SK-N-SH (cell line): Measurements from ENCODE around the gene ENTPD7. TPM values are rescaled to one million over a fixed set of nuclear protein-coding genes. Genes with fewer than 3 reads are reported as not detected.

Experiments
- CTCF ChIA-PET: fragments of 300-600, 350-600 bp; formaldehyde crosslinking; extraction: SDS; loops from one replicate; lab custom pipeline; 2021; lab: Yijun Ruan, JAX
- POLR2A ChIA-PET: fragments of 350-600 bp; sonication (Branson Sonifier 250); formaldehyde crosslinking; extraction: SDS; loops from one replicate; lab custom pipeline; 2020; ENCODE audit warnings: antibody characterized with exemption, inconsistent platforms; lab: Yijun Ruan, JAX
- DNase-seq: peaks from one replicate; pipeline ENCODE4 v3.0.0; 2012
- H2AFZ ChIP-seq: fragments of 200-600 bp; sonication (generic); 2 replicates; pipeline ENCODE4 v1.8.1; 2016; ENCODE audit warnings: antibody characterized with exemption, mild to moderate bottlenecking, low read depth
- H3F3A ChIP-seq: fragments of 200-600 bp; sonication (generic); replicated peaks from 2 replicates; pipeline ENCODE3; 2016; ENCODE audit warnings: antibody characterized with exemption, mild to moderate bottlenecking; ENCODE audit not compliant: insufficient read depth
- H3K27ac ChIP-seq, 2 experiments: fragments of 200-500 bp in 1 of 2; fragments of 200-600 bp in 1 of 2; sonication (Bioruptor generic) in 1 of 2; sonication (generic), shearing (Covaris generic) in 1 of 2; 2 replicates each; pipeline versions ENCODE4 v1.5.1 to v1.6.1; 2014 to 2016; ENCODE audit warnings: low read depth in 2 of 2, inconsistent platforms in 1 of 2, low read length in 1 of 2, mild to moderate bottlenecking in 1 of 2, mixed read lengths in 1 of 2
- H3K27me3 ChIP-seq: fragments of 200-600 bp; sonication (generic), shearing (Covaris generic); 2 replicates; pipeline ENCODE4 v1.6.1; 2016; ENCODE audit warnings: mixed run types; ENCODE audit not compliant: insufficient read depth
- H3K36me3 ChIP-seq, 2 experiments: fragments of 200-500 bp in 1 of 2; fragments of 200-600 bp in 1 of 2; sonication (Bioruptor generic) in 1 of 2; sonication (generic) in 1 of 2; replicated peaks in 1 of 2; 2 replicates each; pipeline versions ENCODE3 to v1.5.1; 2014 to 2016; ENCODE audit warnings: low read length in 1 of 2, mild to moderate bottlenecking in 1 of 2; ENCODE audit not compliant: insufficient read depth in 2 of 2, control insufficient read depth in 1 of 2
- H3K4me1 ChIP-seq, 2 experiments: fragments of 200-500 bp in 1 of 2; fragments of 200-600 bp in 1 of 2; sonication (Bioruptor generic) in 1 of 2; sonication (generic), shearing (Covaris generic) in 1 of 2; 2 replicates each; pipeline versions ENCODE4 v1.5.1 to v1.6.1; 2014 to 2016; ENCODE audit warnings: low read depth in 1 of 2, low read length in 1 of 2, mixed run types in 1 of 2; ENCODE audit not compliant: insufficient read depth in 2 of 2, control insufficient read depth in 1 of 2
- H3K4me2 ChIP-seq: fragments of 200-600 bp; sonication (generic), shearing (Covaris generic); 2 replicates; pipeline ENCODE4 v1.6.1; 2017; ENCODE audit warnings: mixed run types
- H3K4me3 ChIP-seq, 2 experiments: fragments of 200-500 bp in 1 of 2; fragments of 200-600 bp in 1 of 2; sonication (Bioruptor generic) in 1 of 2; sonication (generic), shearing (Covaris generic) in 1 of 2; 2 replicates each; pipeline versions ENCODE4 v1.5.1 to v1.8.1; 2014 to 2016; ENCODE audit warnings: low read depth in 2 of 2, inconsistent platforms in 1 of 2, low read length in 1 of 2, mild to moderate bottlenecking in 1 of 2, mixed read lengths in 1 of 2, moderate library complexity in 1 of 2
- H3K79me2 ChIP-seq: fragments of 200-600 bp; sonication (generic); 2 replicates; pipeline ENCODE4 v1.8.1; 2017; ENCODE audit warnings: mild to moderate bottlenecking; ENCODE audit not compliant: insufficient read depth
- H3K9ac ChIP-seq: fragments of 200-600 bp; sonication (generic); 2 replicates; pipeline ENCODE4 v1.6.1; 2017; ENCODE audit warnings: mixed run types
- H3K9me2 ChIP-seq: fragments of 200-600 bp; sonication (generic); 2 replicates; pipeline ENCODE4 v1.6.1; 2017; ENCODE audit warnings: mixed run types
- H3K9me3 ChIP-seq: fragments of 200-600 bp; sonication (generic); 2 replicates; pipeline ENCODE4 v1.6.1; 2017; ENCODE audit warnings: mixed run types, mild to moderate bottlenecking, moderate library complexity
- H4K20me1 ChIP-seq: fragments of 200-600 bp; sonication (generic); 2 replicates; pipeline ENCODE4 v1.6.1; 2017; ENCODE audit warnings: mild to moderate bottlenecking, mixed run types; ENCODE audit not compliant: insufficient read depth
- CHD2 ChIP-seq: fragments of 150-350 bp; IDR thresholded peaks from 2 replicates; pipeline ENCODE4 v1.6.1; 2018; ENCODE audit warnings: low read length; ENCODE audit not compliant: partially characterized antibody
- EZH2phosphoT487 ChIP-seq: fragments of 200-600 bp; sonication (generic); IDR thresholded peaks from 2 replicates; pipeline ENCODE4 v1.6.1; 2017; ENCODE audit warnings: low read depth, mixed run types, mild to moderate bottlenecking, antibody characterized with exemption, moderate library complexity, borderline replicate concordance
- GABPA ChIP-seq: IDR thresholded peaks from 2 replicates; pipeline ENCODE4 v1.4.0; 2012; ENCODE audit warnings: low read depth, mild to moderate bottlenecking
- GATA2 ChIP-seq: sonication (generic); formaldehyde crosslinking; IDR thresholded peaks from 2 replicates; pipeline ENCODE4 v1.5.0; 2020; ENCODE audit warnings: mild to moderate bottlenecking, missing genetic modification reagents
- JUND ChIP-seq: IDR thresholded peaks from 2 replicates; pipeline ENCODE4 v1.4.0; 2012
- MXI1 ChIP-seq: IDR thresholded peaks from 2 replicates; pipeline ENCODE4 v1.6.1; 2012; ENCODE audit warnings: mild to moderate bottlenecking, low read depth, low read length, improper control_type of control experiment
- NFIC ChIP-seq: IDR thresholded peaks from 2 replicates; pipeline ENCODE4 v1.4.0; 2012; ENCODE audit warnings: borderline replicate concordance
- RAD21 ChIP-seq: IDR thresholded peaks from 2 replicates; pipeline ENCODE4 v1.6.1; 2012; ENCODE audit warnings: mild to moderate bottlenecking, low read length
- RCOR1 ChIP-seq: fragments of 150-350 bp; IDR thresholded peaks from 2 replicates; pipeline ENCODE4 v1.6.1; 2017; ENCODE audit warnings: antibody characterized with exemption, low read length
- RXRA ChIP-seq: IDR thresholded peaks from 2 replicates; pipeline ENCODE4 v1.4.0; 2012; ENCODE audit warnings: low read depth, mild to moderate bottlenecking, borderline replicate concordance
- SIN3A ChIP-seq: IDR thresholded peaks from 2 replicates; pipeline ENCODE4 v1.6.1; 2012; ENCODE audit warnings: low read depth, mild to moderate bottlenecking, low read length, moderate library complexity, borderline replicate concordance
- TAF1 ChIP-seq: IDR thresholded peaks from 2 replicates; pipeline ENCODE4 v1.6.1; 2012; ENCODE audit warnings: low read depth, mild to moderate bottlenecking, low read length, moderate library complexity, borderline replicate concordance
- YY1 ChIP-seq: IDR thresholded peaks from 2 replicates; pipeline ENCODE4 v1.4.0; 2012; ENCODE audit warnings: low read depth, mild to moderate bottlenecking
- WGBS: methylation state at CpG from one replicate; pipeline ENCODE4 v1.1.6; 2017; ENCODE audit warnings: low lambda C conversion rate; 5-methylcytosine and 5-hydroxymethylcytosine counted together
- polyA plus RNA-seq, 3 experiments: library from polyadenylated mRNA; depleted of rRNA; stranded (reverse); fragments of >200 nt; gene quantifications; 2 replicates each; pipeline ENCODE4 v1.2.3, GENCODE V29; 2012
- TF ChIP-seq, protein P1 (sequence below): IDR thresholded peaks from 2 replicates; pipeline ENCODE4 v1.4.0; 2012; ENCODE audit warnings: low read depth
- TF ChIP-seq, protein P2 (sequence below): IDR thresholded peaks from 2 replicates; pipeline ENCODE4 v1.4.0; 2012; ENCODE audit warnings: low read depth, borderline replicate concordance
- TF ChIP-seq, protein P3 (sequence below): fragments of 150-350 bp; IDR thresholded peaks from 2 replicates; pipeline ENCODE4 v1.6.1; 2017; ENCODE audit warnings: antibody characterized with exemption, low read length, low read depth, borderline replicate concordance
- TF ChIP-seq, protein P4 (sequence below): IDR thresholded peaks from 2 replicates; pipeline ENCODE4 v1.6.1; 2012; ENCODE audit warnings: mild to moderate bottlenecking, low read depth, low read length, moderate library complexity
- TF ChIP-seq, protein P5 (sequence below): fragments of 150-350 bp; IDR thresholded peaks from 2 replicates; pipeline ENCODE4 v1.6.1; 2016; ENCODE audit warnings: mild to moderate bottlenecking, low read depth, low read length
- TF ChIP-seq, protein P6 (sequence below): fragments of 200-600 bp; sonication (generic); IDR thresholded peaks from 2 replicates; pipeline ENCODE4 v1.6.1; 2017; ENCODE audit warnings: antibody characterized with exemption, mild to moderate bottlenecking, moderate library complexity

Gene ENTPD7
- polyA plus RNA-seq, 1 of the 3 experiments (the other 2 are of a cell fraction), result 3.9 TPM

DNA sequence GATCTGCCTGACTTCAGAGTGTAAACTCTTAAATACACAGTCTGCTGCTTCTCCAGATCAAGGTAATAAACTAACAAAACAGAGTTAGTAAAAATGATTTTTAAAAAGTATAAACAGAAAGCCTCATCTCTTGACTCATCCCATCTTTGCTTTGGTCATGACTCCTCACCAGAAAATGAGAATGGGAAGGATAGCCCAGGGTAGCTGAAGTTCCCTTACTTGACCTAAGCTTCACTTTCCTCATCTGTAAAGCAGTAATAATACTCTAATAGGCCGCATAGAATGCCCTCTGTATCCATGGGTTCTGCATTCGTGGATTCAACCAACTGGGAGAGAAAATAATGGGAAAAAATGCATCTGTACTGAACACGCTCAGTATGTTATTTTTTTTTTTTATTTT lies 27.8 kb upstream of the ENTPD7 start:
- peak overlapping the region in 1 of 2 experiments; percentile 30; a peak in 1 of 4 replicates for H3K27ac ChIP-seq
- no peaks in the 10 kb centered on the region for H3K36me3 ChIP-seq
- H2AFZ ChIP-seq, result no peak overlapping the region
- DNase-seq, result no peak
- no peaks in the 10 kb centered on the region for H3K9me2 ChIP-seq
- H3K4me1 ChIP-seq, result peaks cover 8 to 9% of the 10 kb centered on the region in 2 experiments; a peak in 3 of 4 replicates
- CTCF ChIA-PET, result interaction anchor here (1.0 to 4.3 kb wide), 8 partner anchors 10 to 195 kb away, joined by 3 to 21 read pairs (median 6); partner anchors contain the start of genes ENTPD7 and SLC25A28
- no peak overlapping the region for H3K4me3 ChIP-seq
- H4K20me1 ChIP-seq, result no peaks in the 10 kb centered on the region
- H3K79me2 ChIP-seq, result no peaks in the 10 kb centered on the region
- H3F3A ChIP-seq, result peaks cover 4% of the 10 kb centered on the region
- H3K9me3 ChIP-seq, result no peaks in the 10 kb centered on the region
- H3K27me3 ChIP-seq, result no peaks in the 10 kb centered on the region
- H3K9ac ChIP-seq, result no peak overlapping the region
- no peak for TF ChIP-seq CHD2
- TF ChIP-seq YY1, result no peak
- TF ChIP-seq, protein P1, sequence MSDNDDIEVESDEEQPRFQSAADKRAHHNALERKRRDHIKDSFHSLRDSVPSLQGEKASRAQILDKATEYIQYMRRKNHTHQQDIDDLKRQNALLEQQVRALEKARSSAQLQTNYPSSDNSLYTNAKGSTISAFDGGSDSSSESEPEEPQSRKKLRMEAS, result no peak
- no peak for TF ChIP-seq TAF1
- no peak for TF ChIP-seq JUND
- TF ChIP-seq NFIC, result no peak
- TF ChIP-seq SIN3A, result no peak
- TF ChIP-seq MXI1, result no peak
- TF ChIP-seq GABPA, result no peak
- TF ChIP-seq RXRA, result no peak
- TF ChIP-seq, protein P2, sequence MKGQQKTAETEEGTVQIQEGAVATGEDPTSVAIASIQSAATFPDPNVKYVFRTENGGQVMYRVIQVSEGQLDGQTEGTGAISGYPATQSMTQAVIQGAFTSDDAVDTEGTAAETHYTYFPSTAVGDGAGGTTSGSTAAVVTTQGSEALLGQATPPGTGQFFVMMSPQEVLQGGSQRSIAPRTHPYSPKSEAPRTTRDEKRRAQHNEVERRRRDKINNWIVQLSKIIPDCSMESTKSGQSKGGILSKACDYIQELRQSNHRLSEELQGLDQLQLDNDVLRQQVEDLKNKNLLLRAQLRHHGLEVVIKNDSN, result no peak
- TF ChIP-seq RCOR1, result no peak
- TF ChIP-seq, protein P3, sequence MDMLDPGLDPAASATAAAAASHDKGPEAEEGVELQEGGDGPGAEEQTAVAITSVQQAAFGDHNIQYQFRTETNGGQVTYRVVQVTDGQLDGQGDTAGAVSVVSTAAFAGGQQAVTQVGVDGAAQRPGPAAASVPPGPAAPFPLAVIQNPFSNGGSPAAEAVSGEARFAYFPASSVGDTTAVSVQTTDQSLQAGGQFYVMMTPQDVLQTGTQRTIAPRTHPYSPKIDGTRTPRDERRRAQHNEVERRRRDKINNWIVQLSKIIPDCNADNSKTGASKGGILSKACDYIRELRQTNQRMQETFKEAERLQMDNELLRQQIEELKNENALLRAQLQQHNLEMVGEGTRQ, result no peak
- TF ChIP-seq, protein P4, sequence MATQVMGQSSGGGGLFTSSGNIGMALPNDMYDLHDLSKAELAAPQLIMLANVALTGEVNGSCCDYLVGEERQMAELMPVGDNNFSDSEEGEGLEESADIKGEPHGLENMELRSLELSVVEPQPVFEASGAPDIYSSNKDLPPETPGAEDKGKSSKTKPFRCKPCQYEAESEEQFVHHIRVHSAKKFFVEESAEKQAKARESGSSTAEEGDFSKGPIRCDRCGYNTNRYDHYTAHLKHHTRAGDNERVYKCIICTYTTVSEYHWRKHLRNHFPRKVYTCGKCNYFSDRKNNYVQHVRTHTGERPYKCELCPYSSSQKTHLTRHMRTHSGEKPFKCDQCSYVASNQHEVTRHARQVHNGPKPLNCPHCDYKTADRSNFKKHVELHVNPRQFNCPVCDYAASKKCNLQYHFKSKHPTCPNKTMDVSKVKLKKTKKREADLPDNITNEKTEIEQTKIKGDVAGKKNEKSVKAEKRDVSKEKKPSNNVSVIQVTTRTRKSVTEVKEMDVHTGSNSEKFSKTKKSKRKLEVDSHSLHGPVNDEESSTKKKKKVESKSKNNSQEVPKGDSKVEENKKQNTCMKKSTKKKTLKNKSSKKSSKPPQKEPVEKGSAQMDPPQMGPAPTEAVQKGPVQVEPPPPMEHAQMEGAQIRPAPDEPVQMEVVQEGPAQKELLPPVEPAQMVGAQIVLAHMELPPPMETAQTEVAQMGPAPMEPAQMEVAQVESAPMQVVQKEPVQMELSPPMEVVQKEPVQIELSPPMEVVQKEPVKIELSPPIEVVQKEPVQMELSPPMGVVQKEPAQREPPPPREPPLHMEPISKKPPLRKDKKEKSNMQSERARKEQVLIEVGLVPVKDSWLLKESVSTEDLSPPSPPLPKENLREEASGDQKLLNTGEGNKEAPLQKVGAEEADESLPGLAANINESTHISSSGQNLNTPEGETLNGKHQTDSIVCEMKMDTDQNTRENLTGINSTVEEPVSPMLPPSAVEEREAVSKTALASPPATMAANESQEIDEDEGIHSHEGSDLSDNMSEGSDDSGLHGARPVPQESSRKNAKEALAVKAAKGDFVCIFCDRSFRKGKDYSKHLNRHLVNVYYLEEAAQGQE, result no peak
- no peak for TF ChIP-seq RAD21
- TF ChIP-seq, protein P5, sequence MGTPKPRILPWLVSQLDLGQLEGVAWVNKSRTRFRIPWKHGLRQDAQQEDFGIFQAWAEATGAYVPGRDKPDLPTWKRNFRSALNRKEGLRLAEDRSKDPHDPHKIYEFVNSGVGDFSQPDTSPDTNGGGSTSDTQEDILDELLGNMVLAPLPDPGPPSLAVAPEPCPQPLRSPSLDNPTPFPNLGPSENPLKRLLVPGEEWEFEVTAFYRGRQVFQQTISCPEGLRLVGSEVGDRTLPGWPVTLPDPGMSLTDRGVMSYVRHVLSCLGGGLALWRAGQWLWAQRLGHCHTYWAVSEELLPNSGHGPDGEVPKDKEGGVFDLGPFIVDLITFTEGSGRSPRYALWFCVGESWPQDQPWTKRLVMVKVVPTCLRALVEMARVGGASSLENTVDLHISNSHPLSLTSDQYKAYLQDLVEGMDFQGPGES, result no peak
- TF ChIP-seq, protein P6, sequence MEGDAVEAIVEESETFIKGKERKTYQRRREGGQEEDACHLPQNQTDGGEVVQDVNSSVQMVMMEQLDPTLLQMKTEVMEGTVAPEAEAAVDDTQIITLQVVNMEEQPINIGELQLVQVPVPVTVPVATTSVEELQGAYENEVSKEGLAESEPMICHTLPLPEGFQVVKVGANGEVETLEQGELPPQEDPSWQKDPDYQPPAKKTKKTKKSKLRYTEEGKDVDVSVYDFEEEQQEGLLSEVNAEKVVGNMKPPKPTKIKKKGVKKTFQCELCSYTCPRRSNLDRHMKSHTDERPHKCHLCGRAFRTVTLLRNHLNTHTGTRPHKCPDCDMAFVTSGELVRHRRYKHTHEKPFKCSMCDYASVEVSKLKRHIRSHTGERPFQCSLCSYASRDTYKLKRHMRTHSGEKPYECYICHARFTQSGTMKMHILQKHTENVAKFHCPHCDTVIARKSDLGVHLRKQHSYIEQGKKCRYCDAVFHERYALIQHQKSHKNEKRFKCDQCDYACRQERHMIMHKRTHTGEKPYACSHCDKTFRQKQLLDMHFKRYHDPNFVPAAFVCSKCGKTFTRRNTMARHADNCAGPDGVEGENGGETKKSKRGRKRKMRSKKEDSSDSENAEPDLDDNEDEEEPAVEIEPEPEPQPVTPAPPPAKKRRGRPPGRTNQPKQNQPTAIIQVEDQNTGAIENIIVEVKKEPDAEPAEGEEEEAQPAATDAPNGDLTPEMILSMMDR, result no peak
- TF ChIP-seq GATA2 (CRISPR knock-in tag), result no peak
- TF ChIP-seq EZH2phosphoT487, result no peak
- POLR2A ChIA-PET, result no interaction called here
- H3K4me2 ChIP-seq, result no peak overlapping the region
- WGBS, result 83% methylated on average over 3 of the region's 3 CpGs
